GM10266 (cell line): ENCODE data around the gene ZNF605.

Experiments used
- DNase-seq: peaks from one replicate; pipeline ENCODE4 v3.0.0; 2012; ENCODE audit errors: extremely low spot score
- TF ChIP-seq, protein P1 (sequence below): IDR thresholded peaks from 2 replicates; pipeline ENCODE4 v1.5.1; 2012; ENCODE audit warnings: mild to moderate bottlenecking, low read depth; ENCODE audit not compliant: control insufficient read depth, insufficient read depth; ENCODE audit errors: missing control alignments

Gene ZNF605

DNA sequence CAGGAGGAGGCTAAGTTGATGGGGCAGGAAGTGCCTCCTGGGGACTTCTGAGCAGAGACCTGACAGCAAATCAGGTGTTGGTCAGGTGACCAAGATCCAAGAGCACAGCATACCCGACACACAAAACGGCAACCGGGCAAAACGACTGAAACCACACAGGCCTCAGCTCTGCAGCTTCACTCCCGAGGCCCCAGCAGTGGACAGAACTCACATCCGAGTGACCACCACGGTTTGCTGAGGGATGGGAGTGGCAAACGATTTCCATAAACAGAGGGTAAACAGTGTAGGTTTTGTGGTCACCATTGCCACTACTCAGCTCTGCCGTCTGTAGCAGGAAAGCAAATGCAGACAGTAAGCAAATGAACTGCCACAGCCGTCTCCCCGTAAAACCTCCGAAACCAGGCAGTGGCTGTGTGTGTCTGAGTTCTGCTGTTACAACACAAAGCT is 83.1 kb downstream of the ZNF605 start:
- DNase-seq: no peak
- TF ChIP-seq, protein P1, sequence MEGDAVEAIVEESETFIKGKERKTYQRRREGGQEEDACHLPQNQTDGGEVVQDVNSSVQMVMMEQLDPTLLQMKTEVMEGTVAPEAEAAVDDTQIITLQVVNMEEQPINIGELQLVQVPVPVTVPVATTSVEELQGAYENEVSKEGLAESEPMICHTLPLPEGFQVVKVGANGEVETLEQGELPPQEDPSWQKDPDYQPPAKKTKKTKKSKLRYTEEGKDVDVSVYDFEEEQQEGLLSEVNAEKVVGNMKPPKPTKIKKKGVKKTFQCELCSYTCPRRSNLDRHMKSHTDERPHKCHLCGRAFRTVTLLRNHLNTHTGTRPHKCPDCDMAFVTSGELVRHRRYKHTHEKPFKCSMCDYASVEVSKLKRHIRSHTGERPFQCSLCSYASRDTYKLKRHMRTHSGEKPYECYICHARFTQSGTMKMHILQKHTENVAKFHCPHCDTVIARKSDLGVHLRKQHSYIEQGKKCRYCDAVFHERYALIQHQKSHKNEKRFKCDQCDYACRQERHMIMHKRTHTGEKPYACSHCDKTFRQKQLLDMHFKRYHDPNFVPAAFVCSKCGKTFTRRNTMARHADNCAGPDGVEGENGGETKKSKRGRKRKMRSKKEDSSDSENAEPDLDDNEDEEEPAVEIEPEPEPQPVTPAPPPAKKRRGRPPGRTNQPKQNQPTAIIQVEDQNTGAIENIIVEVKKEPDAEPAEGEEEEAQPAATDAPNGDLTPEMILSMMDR: no peak

DNA sequence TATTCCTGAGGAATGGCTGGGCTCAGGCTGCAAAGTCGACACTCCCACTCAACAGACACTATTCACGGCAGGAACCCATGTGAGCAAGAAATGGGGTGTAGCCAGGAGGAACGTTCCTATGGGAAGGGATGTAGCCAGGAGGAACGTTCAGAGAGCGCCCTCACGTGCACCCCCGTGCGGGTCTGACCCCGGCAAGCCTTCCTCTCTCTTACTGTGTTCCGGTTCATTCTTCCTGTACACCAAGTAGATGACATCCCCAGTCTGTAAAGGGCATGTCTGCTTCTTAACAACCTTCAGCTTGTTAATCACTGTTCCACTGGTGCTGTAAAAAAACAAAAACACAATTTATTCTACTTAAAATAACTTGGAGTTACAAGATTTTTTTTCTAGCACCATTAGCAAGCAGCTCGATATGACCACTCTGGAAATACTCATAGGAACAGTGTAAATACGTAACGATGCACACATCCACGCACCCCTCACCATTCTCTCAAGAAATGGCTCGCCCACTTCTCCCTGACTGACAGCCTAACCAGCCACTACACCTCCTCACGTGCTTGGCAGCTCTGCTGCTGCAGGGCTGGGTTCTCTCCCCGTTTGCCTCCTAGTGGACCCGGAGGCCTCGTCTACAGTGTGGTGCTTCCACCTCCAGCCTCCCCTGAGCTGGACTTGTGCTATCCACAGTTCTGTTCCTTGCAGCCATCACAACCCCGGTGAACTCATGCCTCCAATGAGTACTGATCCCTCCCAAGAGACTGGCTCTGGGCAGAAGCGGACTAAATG is 83.8 kb downstream of the ZNF605 start:
- DNase-seq: no peak
- TF ChIP-seq, protein P1: no peak

DNA sequence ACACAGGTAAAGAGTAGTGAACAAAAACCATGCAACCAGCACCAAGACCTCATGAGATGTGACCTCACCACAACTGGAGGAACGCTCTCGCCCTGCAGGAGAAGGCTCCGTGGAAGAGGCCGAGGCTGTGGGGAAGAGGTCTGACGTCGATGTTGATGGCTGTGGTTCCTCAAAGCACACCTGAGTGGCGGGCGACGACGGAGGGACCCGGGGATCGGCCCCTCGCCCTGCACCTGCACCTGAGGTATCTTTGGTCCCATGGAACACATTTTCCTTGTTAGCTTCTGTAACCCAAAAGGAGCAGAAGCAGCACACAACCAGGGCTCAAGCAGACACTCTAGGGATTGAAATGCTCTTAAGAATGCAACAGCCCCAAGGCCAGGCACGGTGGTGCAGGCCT is 86.6 kb downstream of the ZNF605 start:
- TF ChIP-seq, protein P1: no peak
- no peak for DNase-seq
